ENCODE results near the gene PLAA.

The PLAA gene

DNA sequence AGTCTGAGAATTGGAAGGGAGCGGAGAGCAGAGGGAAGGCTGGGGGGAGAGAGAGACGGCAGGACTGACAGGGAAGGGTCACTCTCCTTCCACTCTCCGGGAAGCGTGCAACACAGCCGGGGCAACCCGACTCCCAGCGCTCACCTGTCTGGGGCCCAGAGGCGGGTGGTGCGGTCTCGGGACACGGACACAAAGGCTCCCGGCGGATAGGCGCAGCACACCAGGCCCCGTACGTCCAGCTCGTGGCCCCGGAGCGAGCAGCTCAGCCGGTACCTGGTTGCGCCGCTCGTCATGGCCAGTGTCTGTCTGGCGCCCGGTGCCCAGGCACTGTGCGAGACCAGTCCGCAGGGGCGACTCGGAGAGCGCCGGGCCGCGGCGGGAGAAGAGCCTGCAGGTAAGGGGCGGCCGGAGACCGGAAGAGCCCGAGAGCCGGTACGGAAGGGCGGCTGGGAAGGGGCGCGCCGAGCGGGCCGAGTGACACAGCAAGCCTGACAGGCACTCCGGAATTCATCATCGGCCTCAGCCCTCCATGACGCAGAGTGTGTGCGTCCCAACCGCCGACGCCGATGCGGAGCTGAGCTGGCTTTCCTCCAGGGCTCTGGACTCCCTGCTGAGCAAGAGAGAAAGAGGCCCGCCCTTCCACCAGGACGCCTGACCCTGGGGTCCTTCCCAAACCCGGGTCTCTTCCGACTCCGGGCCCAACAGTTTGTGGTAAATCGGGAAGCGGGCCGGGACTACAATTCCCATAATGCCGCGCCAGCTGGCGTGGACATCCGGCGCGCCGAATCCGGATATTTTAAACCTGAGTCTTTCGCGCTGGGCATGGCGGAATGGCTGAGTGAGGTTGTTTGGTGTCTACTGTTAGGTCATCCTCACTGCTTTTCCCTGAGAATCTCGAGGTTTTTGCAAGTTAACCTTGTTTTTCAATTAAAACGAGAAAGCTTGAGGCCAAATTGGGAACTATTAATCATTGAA lies at the start of gene PLAA:
TSS of gene PLAA (minus strand) at position 490 of the 975 bp plus-strand sequence. CDS start at position 293, 197 bp downstream.
- H3K36me3 ChIP-seq (ENCODE audit: control insufficient read depth, insufficient read depth, low read length): peaks cover 8% of the 10 kb centered on the region; the same call in 1 of the 2 replicates
- peak within 1 kb of the TSS; percentile 99 for H3K27ac ChIP-seq (ENCODE audit: low read depth, low read length)
- H3K9ac ChIP-seq (ENCODE audit: low read depth, low read length): peak within 1 kb of the TSS; percentile 99
- peak within 1 kb of the TSS; percentile 98 for H3K4me3 ChIP-seq (ENCODE audit: low read depth, low read length)
- no peaks in the 10 kb centered on the region for H3K9me3 ChIP-seq (ENCODE audit: control insufficient read depth, insufficient read depth, low read length)
- no peaks in the 10 kb centered on the region for H3K27me3 ChIP-seq (ENCODE audit: control insufficient read depth, insufficient read depth, low read length)
- 0 out of 2 replicates have a peak, but pooled peaks cover 11% of the 10 kb centered on the region for H3K4me1 ChIP-seq (ENCODE audit: control insufficient read depth, insufficient read depth, low read length)

DNA sequence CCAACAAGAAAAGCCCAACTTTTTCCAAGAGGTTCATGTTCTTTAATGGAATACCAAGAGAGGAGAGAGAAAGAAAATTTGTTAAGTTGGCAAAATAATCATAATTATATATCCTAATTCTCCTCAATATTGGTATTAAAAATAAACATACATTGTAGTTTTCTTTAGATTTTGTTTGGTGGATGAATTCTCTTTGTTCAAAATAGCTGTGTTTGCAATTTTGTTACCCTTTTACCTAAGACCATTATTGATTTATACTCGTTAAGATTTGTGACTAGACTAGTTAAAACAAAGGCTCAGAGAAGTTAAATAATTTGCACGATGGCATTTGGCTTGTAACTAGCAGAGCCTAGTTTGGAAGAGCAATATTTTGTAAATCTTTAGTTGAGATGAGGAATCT lies 48.8 kb upstream of the PLAA start:
- no peaks in the 10 kb centered on the region for H3K36me3 ChIP-seq (ENCODE audit: control insufficient read depth, insufficient read depth, low read length)
- H3K4me3 ChIP-seq (ENCODE audit: low read depth, low read length): no peak overlapping the region
- no peak overlapping the region for H3K27ac ChIP-seq (ENCODE audit: low read depth, low read length)
- no peaks in the 10 kb centered on the region for H3K9me3 ChIP-seq (ENCODE audit: control insufficient read depth, insufficient read depth, low read length)
- no peaks in the 10 kb centered on the region for H3K4me1 ChIP-seq (ENCODE audit: control insufficient read depth, insufficient read depth, low read length)
- H3K9ac ChIP-seq (ENCODE audit: low read depth, low read length): no peak overlapping the region
- H3K27me3 ChIP-seq (ENCODE audit: control insufficient read depth, insufficient read depth, low read length): no peaks in the 10 kb centered on the region

DNA sequence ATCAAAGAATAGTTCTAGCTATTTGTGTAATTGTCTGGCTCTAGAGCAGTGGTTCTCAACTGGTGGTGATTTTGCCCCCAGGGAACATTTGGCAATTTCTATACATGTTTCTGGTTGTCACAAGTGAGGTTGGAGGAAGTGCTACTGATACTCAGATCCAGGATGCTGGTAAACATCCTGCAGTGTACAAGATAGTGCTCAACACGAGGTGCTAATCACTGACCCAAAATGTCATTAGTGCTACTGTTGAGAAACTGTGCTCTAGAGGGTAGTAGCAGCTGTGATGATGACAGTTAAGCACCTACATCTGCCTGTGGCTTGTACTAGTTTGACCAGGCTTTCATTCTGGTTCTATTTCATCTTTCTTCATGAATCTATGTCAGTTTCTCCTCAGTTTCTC lies 36.3 kb upstream of the PLAA start:
- Histone ChIP-seq H3K9me3 (ENCODE audit: control insufficient read depth, insufficient read depth, low read length) (no peaks in the 10 kb centered on the region), H3K27ac (ENCODE audit: low read depth, low read length) (no peak overlapping the region), H3K27me3 (ENCODE audit: control insufficient read depth, insufficient read depth, low read length) (no peaks in the 10 kb centered on the region), H3K36me3 (ENCODE audit: control insufficient read depth, insufficient read depth, low read length) (peaks cover 10% of the 10 kb centered on the region), H3K4me1 (ENCODE audit: control insufficient read depth, insufficient read depth, low read length) (no peaks in the 10 kb centered on the region), H3K9ac (ENCODE audit: low read depth, low read length) (no peak overlapping the region), H3K4me3 (ENCODE audit: low read depth, low read length) (no peak overlapping the region)

DNA sequence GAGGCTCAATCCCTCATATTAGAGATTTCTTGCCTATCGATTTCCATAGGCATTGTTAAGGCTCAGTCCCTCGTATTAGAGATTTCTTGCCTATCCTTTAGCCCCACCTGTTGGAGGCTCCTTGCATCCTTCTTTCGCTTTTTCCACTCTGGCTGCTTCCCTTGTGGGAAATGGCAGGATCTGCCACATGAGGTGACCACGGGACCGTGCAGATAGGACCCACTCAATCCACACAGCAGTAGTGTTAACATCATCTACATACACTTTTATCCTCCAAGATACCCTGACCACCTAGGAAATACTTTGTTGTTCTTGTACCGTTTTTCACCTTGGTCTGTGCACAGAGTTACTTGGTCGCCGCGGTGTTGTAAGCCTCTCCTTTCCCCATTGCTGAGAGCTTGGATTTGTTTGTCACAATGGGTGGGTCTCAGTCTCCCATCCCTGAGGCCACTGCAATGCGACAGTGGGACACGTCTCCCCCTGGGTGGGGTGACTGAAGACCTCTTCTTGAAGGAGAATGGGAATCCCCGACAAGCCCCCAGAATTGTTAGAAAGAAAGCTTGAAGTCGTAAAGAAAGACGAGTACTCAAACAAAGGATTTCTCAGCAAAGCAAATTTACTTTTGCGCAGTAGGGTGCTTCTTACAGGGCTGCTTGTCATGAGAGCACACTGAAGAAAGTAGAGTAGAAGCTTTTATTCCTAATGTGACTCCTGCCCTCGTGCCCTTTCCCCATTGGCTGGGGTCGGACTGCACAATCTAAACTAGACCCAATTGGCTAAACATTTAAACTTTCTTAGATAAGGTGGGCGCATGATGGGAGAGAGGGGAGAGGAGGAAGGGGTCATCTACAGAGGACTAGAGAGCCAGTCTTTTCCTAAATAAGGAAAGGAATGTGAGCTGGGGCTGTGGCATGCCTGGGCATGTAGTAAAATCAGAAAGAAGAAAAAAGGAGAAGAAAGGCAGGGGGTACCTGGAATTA lies 29.0 kb upstream of the PLAA start:
- Histone ChIP-seq H3K4me1 (ENCODE audit: control insufficient read depth, insufficient read depth, low read length) (peaks cover 28% of the 10 kb centered on the region), H3K27ac (ENCODE audit: low read depth, low read length) (peak overlapping the region; percentile 100), H3K4me3 (ENCODE audit: low read depth, low read length) (peak overlapping the region; percentile 46), H3K36me3 (ENCODE audit: control insufficient read depth, insufficient read depth, low read length) (no peaks in the 10 kb centered on the region; the same call in 1 of the 2 replicates), H3K9ac (ENCODE audit: low read depth, low read length) (peak overlapping the region; percentile 89), H3K9me3 (ENCODE audit: control insufficient read depth, insufficient read depth, low read length) (no peaks in the 10 kb centered on the region), H3K27me3 (ENCODE audit: control insufficient read depth, insufficient read depth, low read length) (no peaks in the 10 kb centered on the region)

DNA sequence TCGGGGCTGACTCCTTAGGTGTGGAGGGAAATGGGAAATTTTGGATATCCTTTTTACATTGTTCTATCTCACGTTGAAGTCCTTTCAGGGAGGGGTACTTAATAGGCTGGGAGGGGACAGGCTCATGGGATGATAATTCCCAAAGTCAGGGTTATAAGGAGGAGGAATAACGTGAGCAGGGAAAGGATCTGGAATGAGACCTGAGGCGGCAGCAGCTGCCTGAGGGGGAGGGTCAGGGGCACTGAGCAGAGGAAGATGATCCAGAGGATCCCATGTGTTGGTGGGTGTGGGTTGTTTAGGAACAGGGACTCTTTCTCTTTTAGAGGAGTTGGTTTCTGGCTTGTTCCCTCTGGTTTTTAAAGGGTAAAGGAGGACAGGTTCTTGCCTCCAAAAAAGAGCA lies 27.9 kb upstream of the PLAA start:
- Histone ChIP-seq H3K27ac (ENCODE audit: low read depth, low read length) (peak overlapping the region; percentile 100), H3K4me3 (ENCODE audit: low read depth, low read length) (no peak overlapping the region), H3K9me3 (ENCODE audit: control insufficient read depth, insufficient read depth, low read length) (no peaks in the 10 kb centered on the region), H3K9ac (ENCODE audit: low read depth, low read length) (0 out of 2 replicates have a peak overlapping the region, but pooled peaks have one; percentile 89), H3K4me1 (ENCODE audit: control insufficient read depth, insufficient read depth, low read length) (peaks cover 28% of the 10 kb centered on the region), H3K36me3 (ENCODE audit: control insufficient read depth, insufficient read depth, low read length) (no peaks in the 10 kb centered on the region; the same call in 1 of the 2 replicates), H3K27me3 (ENCODE audit: control insufficient read depth, insufficient read depth, low read length) (no peaks in the 10 kb centered on the region)

DNA sequence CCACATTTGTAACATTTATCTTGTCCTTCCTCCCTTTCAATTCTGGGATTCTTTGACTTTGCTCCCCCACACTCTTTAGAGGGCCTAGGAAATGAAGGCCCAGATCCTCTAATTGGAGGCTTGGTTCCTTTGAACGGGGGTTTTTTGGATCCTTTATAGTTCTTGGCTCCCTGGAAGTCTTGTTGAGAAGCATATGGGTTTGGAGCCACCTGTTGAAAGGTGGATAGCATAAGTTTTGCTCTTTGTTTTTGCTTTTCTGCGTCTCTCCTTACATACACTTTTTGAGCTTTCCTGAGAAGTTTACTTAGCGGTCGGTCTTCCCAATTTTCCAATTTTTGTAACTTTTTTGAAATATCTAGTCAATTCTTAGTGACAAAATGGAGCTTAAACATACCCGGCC lies 26.9 kb upstream of the PLAA start:
- H3K4me3 ChIP-seq (ENCODE audit: low read depth, low read length): no peak overlapping the region

DNA sequence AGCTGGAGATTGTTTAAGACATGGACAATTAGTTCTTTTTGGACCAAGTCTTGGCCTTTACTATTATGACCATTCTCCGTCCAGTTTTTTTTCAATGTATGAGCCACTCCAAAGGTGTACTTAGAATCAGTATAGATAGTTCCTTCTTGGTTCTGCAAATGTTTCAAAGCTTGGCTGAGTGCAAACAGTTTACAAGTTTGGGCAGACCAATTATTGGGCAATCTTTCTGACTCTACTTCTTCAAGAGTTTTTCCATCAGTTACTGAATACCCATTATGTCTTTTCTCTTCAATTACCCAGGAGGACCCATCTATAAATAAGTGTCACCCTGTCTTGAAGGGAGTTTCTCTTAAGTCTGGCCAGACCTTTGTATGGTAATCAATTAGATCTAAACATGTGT lies 24.7 kb upstream of the PLAA start:
- Histone ChIP-seq H3K27me3 (ENCODE audit: control insufficient read depth, insufficient read depth, low read length) (no peaks in the 10 kb centered on the region), H3K4me3 (ENCODE audit: low read depth, low read length) (no peak overlapping the region), H3K9me3 (ENCODE audit: control insufficient read depth, insufficient read depth, low read length) (no peaks in the 10 kb centered on the region), H3K27ac (ENCODE audit: low read depth, low read length) (no peak overlapping the region), H3K9ac (ENCODE audit: low read depth, low read length) (no peak overlapping the region), H3K36me3 (ENCODE audit: control insufficient read depth, insufficient read depth, low read length) (no peaks in the 10 kb centered on the region), H3K4me1 (ENCODE audit: control insufficient read depth, insufficient read depth, low read length) (peaks cover 26% of the 10 kb centered on the region)

More for the DNA sequence above, 26.9 kb upstream of the PLAA start:
- no peaks in the 10 kb centered on the region for H3K36me3 ChIP-seq (ENCODE audit: control insufficient read depth, insufficient read depth, low read length)
- H3K27me3 ChIP-seq (ENCODE audit: control insufficient read depth, insufficient read depth, low read length): no peaks in the 10 kb centered on the region
- no peak overlapping the region for H3K9ac ChIP-seq (ENCODE audit: low read depth, low read length)
- no peaks in the 10 kb centered on the region for H3K9me3 ChIP-seq (ENCODE audit: control insufficient read depth, insufficient read depth, low read length)
- H3K4me1 ChIP-seq (ENCODE audit: control insufficient read depth, insufficient read depth, low read length): peaks cover 28% of the 10 kb centered on the region
- no peak overlapping the region for H3K27ac ChIP-seq (ENCODE audit: low read depth, low read length)

DNA sequence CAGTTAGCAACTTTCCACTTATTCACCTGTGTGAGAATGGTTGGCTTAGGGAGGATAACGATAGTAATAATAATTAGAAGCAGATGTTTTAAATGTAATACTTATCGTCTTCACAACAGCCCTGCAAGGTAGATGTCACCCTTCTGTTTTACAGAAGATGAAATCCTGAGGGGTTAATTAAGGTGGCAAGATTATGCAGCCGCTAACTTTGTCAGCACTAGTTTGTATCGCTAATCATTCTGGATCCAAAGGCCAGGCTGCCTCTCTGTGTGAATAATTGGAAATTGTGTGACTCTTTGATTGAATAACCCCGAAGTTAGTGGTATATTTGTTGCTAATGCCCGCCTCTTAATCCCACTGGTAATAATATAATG lies 9.8 kb upstream of the PLAA start:
- no peaks in the 10 kb centered on the region for H3K9me3 ChIP-seq (ENCODE audit: control insufficient read depth, insufficient read depth, low read length)
- H3K4me3 ChIP-seq (ENCODE audit: low read depth, low read length): peak overlapping the region; percentile 84
- H3K4me1 ChIP-seq (ENCODE audit: control insufficient read depth, insufficient read depth, low read length): peaks cover 9% of the 10 kb centered on the region
- peak overlapping the region; percentile 96 for H3K27ac ChIP-seq (ENCODE audit: low read depth, low read length)
- no peaks in the 10 kb centered on the region for H3K27me3 ChIP-seq (ENCODE audit: control insufficient read depth, insufficient read depth, low read length)
- H3K9ac ChIP-seq (ENCODE audit: low read depth, low read length): peak overlapping the region; percentile 81
- no peaks in the 10 kb centered on the region for H3K36me3 ChIP-seq (ENCODE audit: control insufficient read depth, insufficient read depth, low read length)

DNA sequence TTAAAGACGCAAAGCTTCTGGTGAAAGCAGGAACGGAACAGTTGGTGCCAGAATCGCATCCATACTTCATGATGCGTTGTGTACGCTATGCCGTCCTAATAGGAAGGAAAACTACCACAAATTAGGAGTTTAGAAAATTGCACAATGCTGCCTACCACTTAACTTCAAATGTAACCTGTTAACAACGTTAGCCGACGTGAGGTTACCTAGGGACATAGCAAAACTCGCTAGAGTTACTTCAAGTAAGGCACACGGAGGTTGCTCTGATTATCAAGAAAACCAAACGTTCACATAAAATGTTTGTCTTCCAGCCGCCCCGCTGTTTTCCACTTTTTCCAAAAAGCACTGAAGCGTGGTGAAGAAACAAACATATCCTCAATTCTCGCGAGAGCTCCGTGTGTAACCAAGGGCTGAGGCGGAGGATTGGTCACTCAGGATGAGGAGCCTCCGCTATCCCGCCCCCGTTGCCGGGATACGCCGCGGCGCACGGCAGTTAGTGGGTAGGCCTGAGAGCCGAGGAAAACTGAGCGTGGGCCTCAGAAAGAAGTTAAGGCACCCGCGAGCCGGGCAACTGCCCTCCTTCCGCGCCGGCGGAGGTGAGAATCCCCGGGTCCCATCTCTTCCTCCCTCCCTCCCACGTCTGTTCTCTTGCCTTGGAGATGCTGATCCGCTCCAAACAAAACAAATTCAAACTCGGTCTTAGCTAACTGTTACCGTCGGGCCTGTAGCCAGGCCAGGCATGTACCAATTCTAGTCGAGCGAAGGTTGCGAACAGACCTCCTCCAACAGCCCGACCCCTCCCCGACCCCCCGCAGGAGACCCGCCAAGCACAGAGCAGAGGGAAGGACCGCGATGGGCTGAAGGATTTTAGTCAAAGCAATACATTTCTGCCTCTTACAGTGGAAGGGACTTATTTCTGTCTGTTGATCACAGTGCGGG lies 9.1 kb upstream of the PLAA start, which contains the start of gene IFT74:
TSS of gene IFT74 (plus strand) at position 492 of the 939 bp plus-strand sequence. CDS start 5,556 bp downstream, outside the sequence.
- Histone ChIP-seq H3K4me3 (ENCODE audit: low read depth, low read length) (peak within 1 kb of the TSS; percentile 84), H3K27ac (ENCODE audit: low read depth, low read length) (peak within 1 kb of the TSS; percentile 96), H3K9me3 (ENCODE audit: control insufficient read depth, insufficient read depth, low read length) (no peaks in the 10 kb centered on the region), H3K4me1 (ENCODE audit: control insufficient read depth, insufficient read depth, low read length) (peaks cover 9% of the 10 kb centered on the region), H3K27me3 (ENCODE audit: control insufficient read depth, insufficient read depth, low read length) (no peaks in the 10 kb centered on the region), H3K9ac (ENCODE audit: low read depth, low read length) (peak within 1 kb of the TSS; percentile 81), H3K36me3 (ENCODE audit: control insufficient read depth, insufficient read depth, low read length) (no peaks in the 10 kb centered on the region)
